HUES64 (cell line): ENCODE data around the gene PPP2R3B.
"Not testable (repeated sequence)": the region's sequence is repeated elsewhere in the genome, so short reads cannot be mapped to it uniquely, and the experiment has no call there.

Experiments
- H3K27ac ChIP-seq: 2 replicates; pipeline ENCODE4 v1.7.0; 2013; ENCODE audit warnings: low read depth, low read length, inconsistent platforms
- H3K27me3 ChIP-seq: 2 replicates; pipeline ENCODE4 v1.6.1; 2013; ENCODE audit warnings: mild to moderate bottlenecking, low read length; ENCODE audit not compliant: insufficient read depth
- H3K36me3 ChIP-seq: 2 replicates; pipeline ENCODE4 v1.6.1; 2013; ENCODE audit warnings: mild to moderate bottlenecking, low read length; ENCODE audit not compliant: insufficient read depth
- H3K4me1 ChIP-seq: 2 replicates; pipeline ENCODE4 v1.6.1; 2013; ENCODE audit warnings: mild to moderate bottlenecking, low read length, moderate library complexity; ENCODE audit not compliant: insufficient read depth
- H3K4me3 ChIP-seq: 2 replicates; pipeline ENCODE4 v1.5.1; 2013; ENCODE audit warnings: mild to moderate bottlenecking, low read length, moderate library complexity
- H3K9ac ChIP-seq: 2 replicates; pipeline ENCODE4 v1.6.1; 2013; ENCODE audit warnings: mild to moderate bottlenecking, low read depth, low read length
- H3K9me3 ChIP-seq: 2 replicates; pipeline ENCODE4 v1.6.1; 2013; ENCODE audit warnings: low read depth, low read length; ENCODE audit not compliant: insufficient read depth
- WGBS: fragments of 150-250, 120-280 bp; methylation state at CpG from one replicate; pipeline ENCODE4 v1.1.7; 2013; ENCODE audit warnings: missing lambda C conversion rate; 5-methylcytosine and 5-hydroxymethylcytosine counted together

Gene PPP2R3B

DNA sequence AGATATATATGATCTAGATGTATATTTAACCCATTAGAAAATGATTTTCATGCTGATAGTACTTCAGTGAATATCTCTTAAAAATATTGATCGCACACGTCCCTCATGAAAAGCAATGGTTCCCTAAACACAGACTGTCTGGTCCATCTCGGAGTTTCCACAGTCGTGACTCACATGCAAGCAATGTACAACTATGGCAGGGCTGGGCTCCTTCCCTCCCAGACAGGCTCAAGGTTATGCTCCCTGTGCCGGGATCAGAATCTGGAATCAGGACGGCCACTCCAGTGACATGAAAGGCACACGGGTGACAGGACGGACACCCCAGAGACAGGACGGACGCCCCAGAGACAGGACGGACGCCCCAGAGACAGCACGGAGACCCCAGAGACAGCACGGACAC lies 40.2 kb upstream of the PPP2R3B start:
- WGBS = 85% methylated on average over 14 of the region's 14 CpGs
- H3K4me3 ChIP-seq = no peak overlapping the region
- H3K9ac ChIP-seq = no peak overlapping the region
- H3K36me3 ChIP-seq = no peaks in the 10 kb centered on the region
- 0 out of 2 replicates have a peak, but pooled peaks cover 3% of the 10 kb centered on the region for H3K4me1 ChIP-seq
- H3K27me3 ChIP-seq = peaks cover 18% of the 10 kb centered on the region
- no peaks in the 10 kb centered on the region for H3K9me3 ChIP-seq
- H3K27ac ChIP-seq = no peak overlapping the region

DNA sequence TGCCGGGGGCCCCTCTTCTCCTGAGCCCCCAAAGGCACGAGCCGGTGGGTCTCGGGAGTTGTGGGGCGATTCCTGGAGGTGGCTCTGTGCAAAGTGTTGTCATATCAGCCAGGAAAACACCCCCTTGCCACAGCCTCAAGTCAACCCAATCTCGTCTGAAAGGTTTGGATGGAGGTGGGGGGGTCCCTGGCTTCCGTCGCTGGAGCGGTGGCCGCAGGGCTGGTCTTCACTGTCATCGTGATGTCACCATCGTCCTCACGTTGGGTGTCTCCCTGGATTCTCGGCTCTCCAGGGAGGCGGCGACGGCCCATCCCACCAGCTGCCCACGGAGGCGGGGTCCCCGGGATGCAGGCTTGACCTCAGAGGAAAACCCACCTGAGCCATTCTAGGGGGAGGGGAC lies 38.3 kb upstream of the PPP2R3B start:
- H3K9me3 ChIP-seq = no peaks in the 10 kb centered on the region
- H3K27ac ChIP-seq = no peak overlapping the region
- 88% methylated on average over 19 of the region's 20 CpGs for WGBS
- H3K36me3 ChIP-seq = no peaks in the 10 kb centered on the region
- peaks cover 18% of the 10 kb centered on the region for H3K27me3 ChIP-seq
- 0 out of 2 replicates have a peak, but pooled peaks cover 3% of the 10 kb centered on the region for H3K4me1 ChIP-seq
- H3K9ac ChIP-seq = no peak overlapping the region
- no peak overlapping the region for H3K4me3 ChIP-seq

DNA sequence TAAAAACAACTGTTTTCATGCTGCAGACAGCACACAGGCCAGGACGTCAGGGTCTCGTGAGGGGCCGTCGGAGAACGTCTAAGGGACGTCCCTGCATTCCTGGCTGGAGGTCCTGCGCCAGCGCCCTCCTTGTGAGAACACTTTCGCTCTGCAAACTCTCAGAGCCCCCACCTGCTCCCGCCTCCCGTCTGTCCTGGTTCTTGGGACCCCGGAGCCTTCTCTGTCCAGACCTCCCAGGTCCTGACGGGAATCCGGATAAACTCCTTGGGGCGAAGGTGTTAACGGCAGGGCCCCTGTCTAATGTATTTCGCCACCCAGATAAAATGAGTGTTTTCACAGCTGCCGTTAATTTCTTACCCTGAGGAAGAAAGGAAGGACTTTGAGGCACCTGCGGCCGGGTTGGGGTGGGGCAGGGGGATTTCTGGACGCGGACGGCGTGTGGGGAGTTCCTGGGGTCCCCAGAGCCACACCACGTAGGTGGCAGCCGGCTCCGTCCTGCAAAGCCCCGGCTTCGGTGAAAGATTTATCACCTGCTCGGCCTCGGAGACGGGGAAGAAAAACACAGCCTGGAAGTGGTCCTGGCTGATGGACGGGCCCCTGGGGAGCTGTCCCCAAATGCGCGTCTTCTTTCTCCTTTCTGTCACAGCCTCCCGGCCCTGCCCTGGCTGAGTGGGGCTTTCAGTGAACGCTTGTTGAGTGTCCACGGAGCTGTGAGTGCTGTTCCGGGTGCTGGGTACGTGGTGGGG lies 35.1 kb upstream of the PPP2R3B start:
- Histone ChIP-seq H3K4me1 (no peaks in the 10 kb centered on the region), H3K9ac (no peak overlapping the region), H3K9me3 (no peaks in the 10 kb centered on the region), H3K36me3 (no peaks in the 10 kb centered on the region), H3K27ac (no peak overlapping the region), H3K27me3 (peaks cover 2% of the 10 kb centered on the region; the same call in 1 of the 2 replicates), H3K4me3 (no peak overlapping the region)
- 82% methylated on average over 40 of the region's 40 CpGs for WGBS

DNA sequence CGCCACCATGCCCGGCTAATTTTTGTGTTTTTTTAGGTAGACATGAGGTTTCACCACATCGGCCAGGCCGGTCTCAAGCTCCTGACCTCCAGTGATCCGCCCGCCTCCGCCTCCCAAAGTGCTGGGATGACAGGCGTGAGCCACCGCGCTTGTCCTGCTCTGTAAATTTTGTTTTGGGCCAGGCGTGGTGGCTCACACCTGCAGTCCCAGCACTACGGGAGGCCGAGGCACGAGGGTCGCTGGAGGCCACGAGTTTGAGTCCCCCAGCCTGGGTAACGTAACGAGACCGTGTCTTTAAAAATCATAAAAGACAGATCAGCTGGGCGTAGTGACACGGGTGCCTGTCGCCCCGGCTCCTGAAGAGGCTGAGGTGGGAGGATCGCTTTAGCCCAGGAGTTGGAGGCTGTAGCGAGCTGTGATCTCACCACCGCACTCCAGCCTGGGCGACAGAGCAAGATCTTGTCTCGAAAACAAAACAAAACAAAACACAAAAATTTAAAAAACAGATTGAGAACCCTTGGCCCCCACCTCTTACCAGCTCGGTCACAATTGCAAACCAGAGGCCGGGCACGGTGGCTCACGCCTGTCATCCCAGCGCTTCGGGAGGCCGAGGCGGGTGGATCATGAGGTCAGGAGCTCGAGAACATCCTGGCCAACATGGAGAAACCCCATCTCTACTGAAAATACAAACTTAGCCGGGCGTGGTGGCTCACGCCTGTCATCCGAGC lies 34.0 kb upstream of the PPP2R3B start:
- Histone ChIP-seq H3K27ac (no peak overlapping the region), H3K27me3 (no peaks in the 10 kb centered on the region), H3K9me3 (no peaks in the 10 kb centered on the region), H3K4me3 (no peak overlapping the region), H3K9ac (no peak overlapping the region), H3K36me3 (no peaks in the 10 kb centered on the region), H3K4me1 (no peaks in the 10 kb centered on the region)
- 94% methylated on average over 41 of the region's 41 CpGs for whole genome bisulfite sequencing

DNA sequence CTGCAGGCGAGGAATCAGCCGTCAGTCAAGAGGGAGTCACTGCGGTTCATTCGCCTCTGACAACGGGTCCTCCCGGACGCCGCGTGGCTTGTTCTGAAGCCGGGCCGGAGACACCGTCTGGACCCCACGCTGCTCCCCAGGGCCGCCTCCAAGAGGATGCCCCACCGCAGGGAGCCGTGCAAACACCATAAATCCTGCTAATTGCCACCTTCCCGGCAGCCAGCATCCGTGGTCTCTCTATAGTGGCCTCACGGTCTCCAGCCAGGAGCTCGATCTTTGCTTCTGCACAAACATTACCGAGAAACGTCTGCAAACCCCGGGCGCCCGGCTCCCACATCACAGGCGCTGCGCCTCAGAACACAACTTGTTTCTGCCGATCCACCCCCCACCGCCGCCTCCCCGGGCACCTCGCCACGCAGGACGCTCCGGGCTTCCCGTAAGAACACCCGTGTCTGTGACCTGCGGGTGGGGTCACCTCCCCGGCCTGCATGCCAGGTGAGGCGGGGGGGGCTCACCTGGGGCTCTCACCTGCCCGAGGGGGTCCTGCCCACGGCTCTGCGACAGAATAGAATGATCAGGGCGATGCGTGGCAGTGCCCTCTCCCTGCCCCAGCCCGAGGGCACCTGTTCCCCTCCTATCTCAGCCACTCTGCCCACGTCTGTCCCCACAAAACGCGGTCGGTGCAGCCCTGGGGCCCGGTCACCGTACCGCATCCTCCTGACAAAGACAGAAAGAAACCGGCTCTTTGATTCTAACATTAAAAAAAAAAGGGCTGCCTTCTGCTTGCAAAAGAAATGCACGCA lies 32.4 kb upstream of the PPP2R3B start:
- Histone ChIP-seq H3K9ac (no peak overlapping the region), H3K4me1 (no peaks in the 10 kb centered on the region), H3K27ac (no peak overlapping the region), H3K9me3 (no peaks in the 10 kb centered on the region), H3K36me3 (no peaks in the 10 kb centered on the region), H3K4me3 (no peak overlapping the region), H3K27me3 (no peaks in the 10 kb centered on the region)
- WGBS = 91% methylated on average over 55 of the region's 55 CpGs

DNA sequence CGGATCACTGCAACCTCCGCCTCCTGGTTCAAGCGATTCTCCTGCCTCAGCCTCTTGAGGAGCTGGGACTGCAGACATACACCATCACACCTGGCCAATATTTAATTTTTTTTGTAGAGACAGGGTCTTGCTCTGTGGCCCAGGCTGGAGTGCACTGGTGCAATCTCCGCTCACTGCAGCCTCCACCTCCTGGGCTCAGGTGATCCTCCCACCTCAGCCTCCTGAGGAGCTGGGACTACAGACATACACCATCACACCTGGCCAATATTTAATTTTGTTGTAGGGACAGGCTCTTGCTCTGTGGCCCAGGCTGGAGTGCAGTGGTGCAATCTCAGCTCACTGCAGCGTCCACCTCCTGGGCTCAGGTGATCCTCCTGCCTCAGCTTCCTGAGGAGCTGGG lies 28.8 kb upstream of the PPP2R3B start:
- H3K9me3 ChIP-seq, H3K27ac ChIP-seq, H3K4me1 ChIP-seq, H3K9ac ChIP-seq, H3K36me3 ChIP-seq, H3K27me3 ChIP-seq, H3K4me3 ChIP-seq: not testable (repeated sequence)
- WGBS = 91% methylated on average over 5 of the region's 5 CpGs

DNA sequence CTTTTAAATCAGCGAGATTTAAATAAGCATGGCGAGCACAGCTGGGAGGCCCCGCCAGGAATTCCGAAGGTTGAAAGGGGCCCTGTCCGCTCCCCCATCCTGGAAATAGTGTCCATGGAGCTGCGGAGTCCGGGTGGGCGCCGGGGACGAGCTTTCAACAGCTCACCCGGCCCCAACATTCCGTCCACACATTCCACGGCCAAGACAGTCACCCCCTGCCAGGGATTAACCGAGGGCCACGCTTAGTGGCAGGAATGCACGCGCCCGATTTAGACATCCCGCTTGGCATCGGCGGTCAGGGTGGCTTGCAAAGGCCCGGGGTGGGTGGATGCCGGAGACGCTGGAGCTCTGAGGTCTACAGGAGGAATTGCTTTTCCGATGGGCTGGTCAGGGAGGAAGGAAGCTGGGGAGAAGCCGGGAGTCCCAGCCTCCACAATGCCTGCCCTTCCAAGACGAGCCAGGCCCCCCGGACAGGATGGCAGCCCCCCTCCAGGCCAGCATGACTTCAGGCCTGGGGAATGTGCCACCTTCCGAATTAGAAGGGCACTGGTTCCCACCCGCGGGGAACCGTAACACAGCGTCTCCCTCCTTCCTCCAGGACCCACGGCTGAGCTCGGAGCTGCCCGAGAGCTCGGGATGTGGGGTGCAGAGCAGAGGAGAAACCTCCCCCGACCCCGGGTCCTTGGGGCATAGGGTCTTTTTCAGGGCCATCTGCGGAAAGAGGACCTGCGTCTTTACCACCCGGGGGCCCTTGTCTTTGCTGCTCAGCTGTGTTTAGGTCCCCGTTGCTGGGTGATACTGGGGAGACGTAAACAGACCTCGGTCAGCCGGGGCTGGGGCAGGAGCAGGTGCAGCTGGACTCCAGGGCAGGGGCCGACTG lies 26.9 kb upstream of the PPP2R3B start:
- H3K36me3 ChIP-seq = no peaks in the 10 kb centered on the region
- H3K9ac ChIP-seq = peak overlapping the region; percentile 65
- no peaks in the 10 kb centered on the region for H3K27me3 ChIP-seq
- peak overlapping the region; percentile 53 for H3K4me3 ChIP-seq
- whole genome bisulfite sequencing = 13% methylated on average over 47 of the region's 47 CpGs
- H3K27ac ChIP-seq = peak overlapping the region; percentile 90
- H3K9me3 ChIP-seq = peaks cover 6% of the 10 kb centered on the region; the same call in 1 of the 2 replicates
- 0 out of 2 replicates have a peak, but pooled peaks cover 3% of the 10 kb centered on the region for H3K4me1 ChIP-seq

DNA sequence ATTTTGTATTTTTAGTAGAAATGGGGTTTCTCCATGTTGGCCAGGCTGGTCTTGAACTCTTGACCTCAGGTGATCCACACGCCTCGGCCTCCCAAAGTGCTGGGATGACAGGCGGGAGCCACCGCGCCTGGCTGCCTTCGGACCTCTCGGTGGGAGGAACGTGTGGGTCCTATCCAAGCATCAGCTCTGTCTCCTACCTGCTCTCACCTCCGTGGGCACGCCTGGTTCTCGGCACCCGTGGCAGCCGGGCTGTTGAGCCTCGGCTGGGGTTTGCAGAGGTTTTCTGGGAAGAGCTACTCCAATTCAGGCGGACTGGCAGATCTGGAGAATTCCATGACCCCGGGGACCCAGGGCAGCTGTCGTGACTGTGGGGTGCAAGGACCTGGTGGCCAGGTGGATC lies 23.6 kb upstream of the PPP2R3B start:
- Histone ChIP-seq H3K9me3 (peaks cover 6% of the 10 kb centered on the region; the same call in 1 of the 2 replicates), H3K9ac (no peak overlapping the region), H3K4me1 (0 out of 2 replicates have a peak, but pooled peaks cover 3% of the 10 kb centered on the region), H3K27me3 (no peaks in the 10 kb centered on the region), H3K36me3 (no peaks in the 10 kb centered on the region), H3K27ac (no peak overlapping the region), H3K4me3 (no peak overlapping the region)
- WGBS = 94% methylated on average over 17 of the region's 17 CpGs

DNA sequence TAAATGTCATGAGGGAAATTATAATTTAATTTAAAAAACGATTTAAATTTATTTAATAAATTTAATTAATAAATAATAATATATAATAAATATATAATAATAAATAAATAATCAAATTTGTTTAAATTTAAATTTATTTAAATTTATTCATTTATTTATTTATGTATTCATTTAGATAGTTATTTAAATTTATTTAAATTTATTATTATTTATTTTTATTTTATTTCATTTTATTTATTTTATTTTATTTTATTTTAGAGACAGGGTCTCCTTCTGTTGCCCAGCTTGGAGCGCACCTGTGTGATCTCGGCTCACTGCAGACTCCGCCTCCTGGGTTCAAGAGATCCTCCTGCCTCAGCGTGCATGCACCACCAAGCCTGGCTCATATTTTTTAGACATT lies 18.4 kb upstream of the PPP2R3B start:
- WGBS = 98% methylated on average over 4 of the region's 5 CpGs
- no peak overlapping the region for H3K4me3 ChIP-seq
- H3K9me3 ChIP-seq = peaks cover 6% of the 10 kb centered on the region; the same call in 1 of the 2 replicates
- H3K27me3 ChIP-seq = no peaks in the 10 kb centered on the region
- no peaks in the 10 kb centered on the region for H3K36me3 ChIP-seq
- no peak overlapping the region for H3K9ac ChIP-seq
- no peaks in the 10 kb centered on the region for H3K4me1 ChIP-seq
- H3K27ac ChIP-seq = no peak overlapping the region

DNA sequence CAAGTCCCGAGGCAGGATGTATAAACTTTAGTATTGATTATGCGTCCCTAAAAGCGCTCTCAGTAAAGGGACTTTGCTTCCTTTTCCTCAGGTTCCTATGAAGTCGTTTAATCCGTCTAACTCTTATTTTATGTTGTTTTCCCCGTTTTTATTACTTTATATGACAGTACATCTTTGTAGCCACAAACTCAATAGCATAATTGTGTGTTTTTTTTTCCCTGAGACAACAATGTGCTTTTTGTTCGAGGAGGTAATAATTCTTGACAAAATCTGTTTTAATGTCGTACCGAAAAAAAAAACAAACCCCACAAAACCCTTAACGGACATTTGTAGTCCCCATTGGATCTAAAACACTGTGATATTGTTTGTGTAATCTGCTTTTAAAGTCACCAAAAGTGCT lies 17.9 kb upstream of the PPP2R3B start:
- Histone ChIP-seq H3K36me3 (no peaks in the 10 kb centered on the region), H3K9ac (no peak overlapping the region), H3K4me1 (no peaks in the 10 kb centered on the region), H3K27ac (no peak overlapping the region), H3K4me3 (no peak overlapping the region), H3K9me3 (peaks cover 6% of the 10 kb centered on the region; the same call in 1 of the 2 replicates), H3K27me3 (no peaks in the 10 kb centered on the region)
- WGBS = 91% methylated on average over 7 of the region's 10 CpGs
